IPS-NIHi11 (cell line): ENCODE results near the gene PRKACG.
"Not testable (repeated sequence)": the region's sequence is repeated elsewhere in the genome, so short reads cannot be mapped to it uniquely, and the experiment has no call there.

Experiments used
- DNase-seq: peaks from one replicate; pipeline ENCODE4 v3.0.0; 2012; ENCODE audit warnings: mixed read lengths, low spot score

Gene PRKACG

DNA sequence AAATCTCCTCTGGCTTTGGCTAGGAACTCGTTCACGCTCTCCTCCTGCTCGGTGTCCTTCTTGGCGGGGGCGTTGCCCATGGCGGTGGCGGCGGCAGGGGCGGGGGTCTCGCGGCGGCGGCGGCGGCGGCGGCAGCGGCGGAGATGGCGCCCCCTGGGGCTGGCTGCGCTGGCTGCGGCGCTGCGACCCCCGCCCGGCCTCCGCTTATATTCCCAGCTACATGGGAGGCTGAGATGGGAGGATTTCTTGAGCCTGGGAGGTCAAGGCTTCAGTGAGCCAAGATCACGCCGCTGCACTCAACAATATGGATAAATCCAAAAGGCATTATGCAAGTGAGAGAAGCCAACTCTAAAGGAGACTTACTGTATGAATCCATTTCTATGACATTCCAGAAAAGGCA, at the start of gene PRKACG:
TSS of gene PRKACG (minus strand) at position 101 of the 400 bp plus-strand sequence. CDS start at position 80, 21 bp downstream.
- DNase-seq, result no peak

DNA sequence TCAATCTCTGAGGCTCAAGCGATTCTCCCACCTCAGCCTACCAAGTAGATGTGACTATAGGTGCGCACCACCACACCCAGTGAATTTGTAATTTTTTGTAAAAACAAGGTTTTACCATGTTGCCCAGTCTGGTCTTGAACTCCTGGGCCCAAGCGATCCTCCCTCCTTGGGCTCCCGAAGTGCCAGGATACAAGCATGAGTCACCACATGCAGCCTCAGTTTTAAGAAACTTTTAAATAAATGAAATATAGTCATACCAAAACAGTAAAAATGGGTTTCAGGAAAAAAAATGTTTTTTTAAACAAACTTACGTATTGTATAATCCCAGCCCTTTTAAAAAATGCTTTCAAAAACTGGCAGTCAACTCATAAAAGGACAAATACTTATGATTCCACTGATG, 48.3 kb upstream of the PRKACG start:
- no peak for DNase-seq

DNA sequence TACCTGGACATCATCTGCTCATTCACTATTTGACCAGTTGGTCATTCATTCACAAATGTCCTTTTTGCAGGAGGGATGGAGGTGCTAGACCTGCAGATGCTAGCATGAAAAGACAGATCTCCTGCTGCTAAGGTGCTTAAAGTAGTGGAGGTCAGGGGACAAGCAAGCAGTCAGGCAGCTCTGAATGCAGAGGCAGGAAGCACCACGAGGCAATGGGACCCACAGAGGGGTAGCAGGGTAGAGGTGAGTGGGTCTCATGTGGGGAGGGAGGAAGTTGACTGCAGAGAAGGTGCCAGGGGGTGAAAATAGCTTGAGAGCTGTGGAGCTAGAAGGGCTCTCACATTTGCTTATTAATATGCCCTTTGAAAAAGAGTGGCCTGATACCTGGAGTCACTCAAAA, 46.9 kb upstream of the PRKACG start:
- DNase-seq, result no peak

DNA sequence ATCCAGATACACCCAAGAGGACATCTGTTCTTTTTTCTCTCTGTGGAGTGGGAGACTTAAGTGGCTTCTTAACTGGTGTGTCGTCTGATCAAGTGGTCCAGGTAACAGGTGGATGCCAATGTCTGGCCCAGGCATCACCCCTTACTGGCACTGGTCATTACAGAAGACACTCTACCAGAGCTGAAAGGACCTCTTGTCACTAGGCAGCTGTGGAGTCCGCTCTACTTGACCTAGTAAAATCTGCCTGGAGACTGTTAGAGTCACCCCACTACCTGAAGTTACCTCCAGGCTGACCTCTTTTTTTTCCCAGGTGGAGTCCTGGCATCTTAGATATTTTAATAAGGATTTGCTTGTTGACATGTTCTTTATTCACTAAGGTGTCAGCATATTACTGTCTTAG, 44.2 kb upstream of the PRKACG start:
- no peak for DNase-seq

DNA sequence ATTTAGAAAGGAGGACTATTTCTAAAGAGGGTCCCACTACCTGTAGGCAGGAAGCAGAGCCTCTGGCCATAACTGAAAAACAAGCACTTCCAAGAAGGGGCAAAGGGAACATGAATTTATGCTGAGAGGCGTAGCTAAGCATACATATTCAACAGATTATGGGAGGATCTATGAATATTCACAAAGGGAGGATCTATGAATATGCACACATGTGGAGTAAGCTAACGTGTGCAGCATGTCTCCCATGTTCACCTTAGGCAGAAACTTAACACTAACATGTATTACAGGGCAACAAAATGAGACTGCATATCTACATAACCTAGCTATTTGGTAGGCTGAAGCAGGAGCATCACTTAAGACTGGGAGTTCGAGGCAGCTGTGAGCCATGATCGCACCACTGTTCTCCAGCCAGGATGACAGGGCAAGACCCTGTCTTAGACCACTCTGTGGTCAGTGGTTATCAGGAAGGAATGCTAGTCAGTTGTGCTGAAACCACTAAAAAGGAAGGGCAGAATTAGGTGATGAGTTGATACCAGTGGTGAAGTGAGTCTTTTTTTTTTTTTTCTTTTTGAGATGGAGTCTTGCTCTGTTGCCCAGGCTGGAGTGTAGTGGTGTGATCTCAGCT, 42.4 kb upstream of the PRKACG start:
- DNase-seq, result no peak

DNA sequence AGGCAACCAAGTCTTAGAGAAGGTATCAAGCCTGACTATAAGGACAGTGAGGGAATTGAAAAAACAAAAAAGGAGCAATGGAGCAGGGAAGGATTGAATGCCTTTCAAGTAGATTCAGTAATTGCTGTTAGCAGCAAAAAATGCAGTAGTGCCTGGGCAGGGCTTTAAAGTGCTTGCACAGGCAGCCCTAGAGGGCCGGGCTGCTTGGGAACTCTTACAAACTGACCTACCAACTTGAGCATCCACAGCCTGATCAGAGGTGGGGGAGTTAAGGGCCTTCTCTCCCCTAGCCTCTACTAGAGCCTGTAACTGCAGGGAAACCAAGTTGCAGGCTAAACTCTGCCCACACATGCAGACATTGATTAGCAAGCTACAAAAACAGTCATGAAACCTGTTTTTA, 41.1 kb upstream of the PRKACG start:
- DNase-seq, result no peak

DNA sequence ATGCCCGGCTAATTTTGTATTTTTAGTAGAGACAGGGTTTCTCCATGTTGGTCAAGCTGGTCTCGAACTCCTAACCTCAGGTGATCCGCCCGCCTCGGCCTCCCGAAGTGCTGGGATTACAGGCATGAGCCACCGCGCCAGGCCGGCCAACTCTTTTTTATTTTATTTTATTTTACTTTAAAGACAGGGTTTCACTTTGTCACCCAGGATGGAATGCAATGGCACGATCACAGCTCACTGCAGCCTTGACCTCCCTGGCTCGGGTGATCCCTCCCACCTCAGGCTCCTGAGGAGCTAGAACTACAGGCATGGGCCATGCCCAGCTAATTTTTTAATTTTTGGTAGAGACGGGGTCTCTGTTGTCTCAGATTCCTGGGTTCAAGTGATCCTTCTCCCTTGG, 37.0 kb upstream of the PRKACG start:
- not testable (repeated sequence) for DNase-seq

DNA sequence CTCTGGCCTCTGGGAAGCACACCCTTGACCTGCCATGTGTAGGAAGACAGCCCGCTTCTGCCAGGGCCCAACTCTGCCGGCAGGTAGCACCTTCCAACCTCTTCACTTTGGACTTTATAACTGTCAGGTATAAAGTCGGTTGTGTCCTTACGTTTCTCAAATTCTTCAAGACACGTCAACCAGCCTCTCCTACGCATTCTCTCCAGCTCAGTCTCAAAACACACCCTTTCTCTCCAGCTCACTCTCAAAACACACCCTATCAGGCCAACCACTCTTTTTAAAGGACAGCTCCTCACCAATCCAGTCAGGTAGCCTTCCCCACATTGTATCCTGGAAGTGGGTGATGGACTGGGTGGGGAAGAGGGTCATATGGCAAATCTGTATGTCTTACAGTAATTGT, 35.2 kb upstream of the PRKACG start:
- DNase-seq, result no peak

DNA sequence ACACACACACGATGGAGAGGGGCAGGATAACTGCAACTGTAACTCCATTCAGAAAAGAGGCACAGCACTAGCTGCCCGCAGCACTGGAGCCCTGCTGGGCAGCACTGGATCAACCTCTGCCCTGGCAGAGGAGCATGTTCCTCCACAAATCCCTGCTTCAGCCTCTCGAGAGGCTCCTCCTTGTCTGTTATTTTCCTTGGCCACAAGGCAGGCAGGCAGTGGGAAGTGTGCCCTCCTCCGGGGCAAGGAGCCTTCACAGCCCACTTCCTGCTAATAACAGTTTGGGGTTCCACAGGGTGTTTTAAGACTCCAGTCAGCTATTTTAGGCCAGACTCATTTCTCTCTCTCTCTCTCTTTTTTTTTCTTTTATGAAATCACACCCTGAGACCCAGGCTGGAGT, 33.5 kb upstream of the PRKACG start:
- no peak for DNase-seq

DNA sequence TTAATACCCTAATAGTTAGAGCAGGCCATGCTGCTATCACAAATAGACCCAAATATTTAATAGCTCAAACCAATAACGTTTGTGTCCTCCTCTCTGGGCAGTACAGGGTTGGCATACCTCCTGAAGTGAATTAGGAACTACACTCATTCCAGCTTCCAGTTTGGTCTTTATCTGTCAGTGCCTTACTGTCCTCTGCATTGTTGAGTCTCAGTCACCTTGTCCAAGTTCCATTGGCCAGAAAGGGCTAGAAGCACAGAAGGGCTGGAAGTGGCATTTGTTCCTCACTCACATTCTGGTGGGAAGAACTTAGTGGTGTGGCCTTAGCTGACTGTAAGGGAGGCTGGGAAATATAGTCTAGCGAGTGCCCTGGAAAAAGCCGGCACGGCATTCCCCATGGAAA, 32.8 kb upstream of the PRKACG start:
- DNase-seq, result no peak

DNA sequence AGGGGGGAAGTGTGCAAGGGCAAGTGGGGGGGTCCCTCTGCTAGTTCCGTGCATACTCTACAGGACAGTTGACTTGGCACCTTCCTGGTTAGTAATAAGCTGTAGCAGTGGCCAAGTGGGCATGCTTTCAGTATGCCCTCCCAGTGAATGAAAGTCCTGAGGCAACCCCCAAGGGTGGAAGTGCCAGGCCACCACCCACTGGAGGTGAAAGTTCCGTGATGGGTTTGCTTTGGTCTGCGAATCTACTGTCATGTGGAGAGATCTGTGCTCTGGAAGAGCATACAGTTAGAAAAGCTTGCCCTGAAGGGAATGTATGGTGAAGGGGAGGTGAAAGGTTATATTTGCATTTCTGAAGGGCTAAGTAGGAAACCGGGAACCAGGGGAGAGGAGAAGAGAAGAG, 31.9 kb upstream of the PRKACG start:
- DNase-seq, result no peak

DNA sequence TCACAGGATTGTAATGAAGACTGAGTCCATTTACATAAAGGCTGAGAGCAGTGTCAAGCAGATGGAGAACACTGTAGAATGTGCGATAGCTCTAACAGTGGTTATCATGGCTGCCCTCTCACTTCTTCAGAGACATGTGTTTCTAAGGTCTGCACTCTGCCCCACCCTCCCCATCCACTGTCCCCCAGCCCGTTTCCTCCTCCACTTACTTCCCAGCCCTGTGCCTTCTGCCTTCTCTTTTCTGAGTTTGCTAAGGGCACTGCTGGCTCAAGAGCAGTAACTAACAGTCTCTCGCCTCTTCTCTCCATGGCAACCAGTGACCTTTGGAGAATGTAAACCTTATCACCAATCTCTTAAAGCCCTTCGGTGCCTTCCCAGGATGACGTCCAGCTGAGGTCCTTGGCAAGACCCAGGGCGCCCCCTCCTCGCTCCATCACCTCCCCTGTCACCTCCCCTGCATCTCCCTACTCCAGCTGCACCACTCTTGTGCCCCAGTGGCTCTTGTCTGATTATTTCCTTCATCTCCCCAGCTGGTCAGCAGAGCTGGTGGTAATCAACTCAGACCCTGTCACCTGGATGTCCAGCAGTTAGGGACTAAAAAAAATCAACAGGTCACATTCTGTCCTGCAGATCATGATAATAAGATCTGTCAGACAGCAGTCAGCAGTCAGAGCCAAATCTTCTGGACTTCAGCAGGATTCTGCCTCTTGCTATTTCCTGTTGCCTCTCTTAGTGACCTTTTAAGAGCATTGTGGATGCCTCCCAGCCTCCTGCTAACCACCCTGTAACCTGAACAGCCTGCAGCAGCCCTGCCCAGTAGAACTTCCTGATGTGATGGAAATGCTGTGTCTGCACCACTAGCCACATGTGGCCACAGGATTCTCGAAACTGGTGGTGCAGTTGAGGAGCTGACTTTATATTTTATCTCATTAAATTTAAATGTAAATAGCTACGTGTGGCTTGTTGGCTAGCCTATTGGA, 30.6 kb upstream of the PRKACG start:
- DNase-seq, result peak; percentile 43

DNA sequence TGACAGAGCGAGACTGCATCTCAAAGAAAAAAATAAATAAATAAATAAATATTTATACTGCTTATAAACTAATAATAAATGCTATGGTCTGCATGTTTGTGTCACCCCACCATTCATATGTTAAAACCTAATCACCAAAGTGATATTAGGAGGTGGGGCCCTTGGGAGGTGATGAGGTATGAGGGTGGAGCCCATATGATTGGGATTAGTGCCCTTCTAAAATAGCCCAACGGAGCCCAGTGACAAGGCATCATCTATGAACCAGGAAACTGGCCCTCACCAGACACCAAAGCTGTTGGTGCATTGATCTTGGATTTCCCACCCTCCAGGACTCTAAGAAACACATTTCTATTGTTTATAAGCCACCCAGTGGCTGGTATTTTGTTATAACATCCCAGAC, 26.7 kb upstream of the PRKACG start:
- no peak for DNase-seq

DNA sequence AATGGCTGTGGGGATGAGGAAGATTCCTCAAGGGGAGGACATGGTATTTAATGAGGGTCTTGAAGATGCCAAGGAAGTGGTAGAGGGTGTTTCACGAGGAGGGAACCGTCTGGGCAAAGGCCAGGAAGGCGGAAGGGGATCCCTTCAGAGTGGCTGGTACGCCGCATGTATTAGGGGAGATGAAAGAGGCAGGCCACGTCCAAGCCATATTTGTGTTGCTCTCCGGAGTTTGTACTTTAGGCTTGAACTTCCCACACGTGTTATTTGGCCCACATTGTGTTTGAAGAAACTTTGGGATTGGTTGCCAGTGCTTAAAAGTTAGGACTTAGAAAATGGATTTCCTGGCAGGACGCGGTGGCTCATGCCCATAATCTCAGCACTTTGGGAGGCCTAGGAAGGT, 22.9 kb upstream of the PRKACG start:
- DNase-seq, result no peak

DNA sequence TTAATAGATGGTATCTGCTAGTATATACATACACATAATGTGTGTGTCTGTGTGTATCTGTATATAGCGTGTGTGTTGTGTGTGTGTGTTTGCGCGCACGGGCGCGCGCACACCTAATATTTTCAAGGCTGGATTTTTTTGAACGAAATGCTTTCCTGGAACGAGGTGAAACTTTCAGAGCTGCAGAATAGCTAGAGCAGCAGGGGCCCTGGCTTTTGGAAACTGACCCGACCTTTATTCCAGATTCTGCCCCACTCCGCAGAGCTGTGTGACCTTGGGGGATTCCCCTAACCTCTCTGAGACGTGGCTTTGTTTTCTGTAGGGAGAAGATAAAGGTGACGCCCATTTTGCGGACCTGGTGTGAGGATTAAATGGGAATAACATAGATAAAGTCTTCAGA, 22.4 kb upstream of the PRKACG start:
- DNase-seq, result no peak

DNA sequence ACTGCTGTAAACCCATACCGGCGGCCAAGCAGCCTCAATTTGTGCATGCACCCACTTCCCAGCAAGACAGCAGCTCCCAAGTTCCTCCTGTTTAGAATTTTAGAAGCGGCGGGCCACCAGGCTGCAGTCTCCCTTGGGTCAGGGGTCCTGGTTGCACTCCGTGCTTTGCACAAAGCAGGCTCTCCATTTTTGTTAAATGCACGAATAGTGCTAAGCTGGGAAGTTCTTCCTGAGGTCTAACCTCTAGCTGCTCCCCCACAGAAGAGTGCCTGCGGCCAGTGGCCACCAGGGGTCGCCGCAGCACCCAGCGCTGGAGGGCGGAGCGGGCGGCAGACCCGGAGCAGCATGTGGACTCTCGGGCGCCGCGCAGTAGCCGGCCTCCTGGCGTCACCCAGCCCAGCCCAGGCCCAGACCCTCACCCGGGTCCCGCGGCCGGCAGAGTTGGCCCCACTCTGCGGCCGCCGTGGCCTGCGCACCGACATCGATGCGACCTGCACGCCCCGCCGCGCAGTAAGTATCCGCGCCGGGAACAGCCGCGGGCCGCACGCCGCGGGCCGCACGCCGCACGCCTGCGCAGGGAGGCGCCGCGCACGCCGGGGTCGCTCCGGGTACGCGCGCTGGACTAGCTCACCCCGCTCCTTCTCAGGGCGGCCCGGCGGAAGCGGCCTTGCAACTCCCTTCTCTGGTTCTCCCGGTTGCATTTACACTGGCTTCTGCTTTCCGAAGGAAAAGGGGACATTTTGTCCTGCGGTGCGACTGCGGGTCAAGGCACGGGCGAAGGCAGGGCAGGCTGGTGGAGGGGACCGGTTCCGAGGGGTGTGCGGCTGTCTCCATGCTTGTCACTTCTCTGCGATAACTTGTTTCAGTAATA, 21.8 kb upstream of the PRKACG start, which contains the start of gene FXN:
TSS of gene FXN (plus strand) at position 315 of the 871 bp plus-strand sequence. CDS start at position 346, 31 bp downstream.
- peak; percentile 94 for DNase-seq

DNA sequence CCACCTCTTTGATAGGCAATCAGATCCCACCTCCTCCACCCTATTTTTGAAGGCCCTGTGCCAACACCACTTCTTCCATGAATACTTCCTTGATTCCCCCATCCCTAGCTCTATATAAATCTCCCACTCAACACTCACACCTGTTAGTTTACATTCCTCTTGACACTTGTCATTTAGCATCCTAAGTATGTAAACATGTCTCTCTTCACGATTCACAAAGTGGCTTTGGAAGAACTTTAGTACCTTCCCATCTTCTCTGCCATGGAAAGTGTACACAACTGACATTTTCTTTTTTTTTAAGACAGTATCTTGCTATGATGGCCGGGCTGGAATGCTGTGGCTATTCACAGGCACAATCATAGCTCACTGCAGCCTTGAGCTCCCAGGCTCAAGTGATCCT, 20.2 kb upstream of the PRKACG start:
- DNase-seq, result no peak

DNA sequence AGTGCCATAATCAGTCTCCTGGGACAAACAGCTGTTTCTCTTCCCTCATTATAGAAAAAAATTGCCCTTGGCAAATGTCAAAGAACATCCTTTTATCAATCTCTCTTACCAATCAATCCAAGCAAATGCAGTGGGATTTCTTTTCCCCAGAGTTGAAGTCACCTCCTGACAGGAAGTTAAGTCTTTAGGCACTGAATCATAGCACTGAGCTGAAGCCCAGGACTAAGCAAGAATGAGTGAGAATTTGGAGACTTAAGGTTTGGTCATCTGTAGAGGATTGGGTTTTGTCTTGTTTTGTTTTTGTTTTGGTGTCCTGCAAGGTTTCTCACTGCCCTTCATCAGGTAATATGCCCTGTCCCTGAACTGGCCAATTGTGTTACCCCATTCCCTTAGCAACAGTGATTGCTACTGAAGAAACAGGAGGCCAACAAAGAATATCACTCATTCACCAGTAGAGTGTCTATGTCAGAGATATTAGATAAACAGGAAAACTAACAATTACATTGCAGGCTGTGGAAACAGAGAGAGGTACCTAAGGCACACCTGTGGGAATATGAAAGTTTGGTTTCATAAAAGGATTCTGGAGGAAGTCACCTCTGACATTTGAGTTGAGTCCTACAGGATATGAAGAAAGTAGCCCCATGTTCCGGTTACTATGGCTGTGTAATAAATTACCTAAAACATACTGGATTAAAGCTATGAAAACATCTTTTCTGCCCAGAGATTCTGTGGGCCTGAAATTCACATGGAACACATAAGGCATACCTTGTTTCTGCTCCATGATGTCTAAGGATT, 17.1 kb upstream of the PRKACG start:
- DNase-seq, result no peak

DNA sequence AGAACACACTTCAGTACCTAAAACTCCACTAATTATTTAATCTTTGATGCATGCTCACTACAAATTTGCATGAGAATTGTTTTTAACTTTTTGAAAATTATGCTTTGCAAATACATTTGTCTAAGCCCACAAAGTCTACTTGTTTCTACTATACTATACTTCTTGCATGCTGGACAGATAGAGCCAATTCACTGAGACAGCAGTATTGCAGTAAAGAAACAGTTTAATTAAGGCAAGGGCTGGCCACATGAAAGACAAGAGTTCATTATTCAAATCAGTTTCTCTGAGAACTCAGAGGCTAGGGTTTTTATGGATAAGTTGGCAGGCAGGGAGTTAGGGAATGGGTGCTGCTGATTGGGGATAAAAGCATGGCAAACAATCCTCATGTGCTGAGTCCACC, 15.6 kb upstream of the PRKACG start:
- no peak for DNase-seq

DNA sequence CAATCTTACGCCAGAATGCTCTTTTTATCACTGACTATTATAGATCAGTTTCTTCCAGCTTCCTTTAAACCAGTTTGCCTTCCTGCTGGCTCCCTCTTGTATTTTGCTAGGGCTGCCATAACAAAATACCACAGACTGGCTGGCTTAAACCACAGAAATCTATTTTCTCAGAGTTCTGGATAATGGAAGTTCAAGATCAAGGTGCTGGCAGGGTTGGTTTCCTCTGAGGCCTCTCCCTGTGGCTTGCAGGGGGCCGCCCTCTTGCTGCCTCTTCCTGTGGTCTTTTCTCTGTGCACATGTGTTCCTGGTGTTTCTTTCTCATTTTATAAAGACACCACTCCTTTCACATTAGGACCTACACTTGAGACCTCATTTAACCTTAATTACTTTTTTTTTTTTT, 14.8 kb upstream of the PRKACG start:
- no peak for DNase-seq

DNA sequence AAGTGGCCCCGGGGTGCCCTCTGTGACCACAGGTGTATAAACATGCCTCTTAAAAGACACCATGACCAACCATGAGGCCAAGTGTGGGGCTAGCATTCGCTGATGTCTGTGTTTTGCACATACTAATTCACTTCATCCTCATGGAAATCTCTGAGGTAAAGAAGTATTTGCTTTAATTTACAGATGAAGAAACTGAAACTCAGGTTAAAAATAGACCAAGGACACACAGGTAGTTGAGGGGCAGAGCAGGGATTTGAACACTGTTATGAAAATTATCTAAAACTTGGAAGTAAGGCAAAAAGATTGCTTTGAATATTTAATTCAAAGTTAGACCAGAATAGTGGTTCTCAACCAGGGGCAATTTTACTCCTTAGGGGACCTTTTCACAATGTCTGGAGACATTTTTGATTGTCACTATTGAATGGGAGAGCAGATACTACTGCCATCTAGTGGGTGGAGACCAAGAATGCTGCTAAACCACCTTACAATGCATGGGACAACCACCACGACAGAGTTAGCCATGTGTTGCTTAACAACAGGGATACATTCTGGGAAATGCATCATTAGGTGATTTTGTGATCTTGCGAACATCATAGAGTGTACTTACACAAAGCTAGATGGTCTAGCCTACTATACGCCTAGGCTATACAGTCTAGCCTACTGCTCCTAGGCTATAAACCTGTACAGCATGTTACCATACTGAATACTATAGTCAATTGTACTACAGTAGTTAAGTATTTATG, 13.6 kb upstream of the PRKACG start:
- peak; percentile 68 for DNase-seq
